HG02943 (cell line): ENCODE data around the gene PAGE5.

Experiments
- ATAC-seq: cut with Tn5 transposase; IDR thresholded peaks from one replicate; pipeline ENCODE4 v1.9.1; 2021; ENCODE audit warnings: mild to moderate bottlenecking, low read depth, moderate library complexity; ENCODE audit not compliant: unreplicated experiment

The PAGE5 gene, protein sequence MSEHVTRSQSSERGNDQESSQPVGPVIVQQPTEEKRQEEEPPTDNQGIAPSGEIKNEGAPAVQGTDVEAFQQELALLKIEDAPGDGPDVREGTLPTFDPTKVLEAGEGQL

GRCh38 chrX:55220119-55220794 lies at the start of gene PAGE5:
Gene PAGE5 (plus strand): TSS chrX:55220346. CDS start chrX:55221383, 1,037 bp downstream.
- ATAC-seq = no peak

DNA sequence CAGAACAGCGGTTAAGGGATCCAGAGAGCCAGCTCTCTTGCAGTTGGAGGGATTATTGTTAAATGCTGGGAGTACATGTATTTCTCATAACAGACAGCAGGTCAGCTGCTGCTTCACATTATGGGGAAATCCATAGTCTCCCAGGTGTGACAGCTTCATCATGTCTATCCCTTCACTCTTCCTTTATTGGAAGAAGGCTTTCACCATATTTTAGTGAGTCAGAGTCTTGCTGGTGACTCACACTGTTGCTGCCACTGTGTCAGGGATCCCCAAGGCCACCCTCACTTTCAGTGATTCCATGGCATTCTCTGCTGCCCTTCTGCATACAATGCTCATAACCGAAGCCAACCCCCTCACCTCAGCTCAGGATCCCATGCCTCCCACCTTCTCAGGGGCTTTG lies 32.9 kb upstream of the PAGE5 start:
- ATAC-seq = no peak

DNA sequence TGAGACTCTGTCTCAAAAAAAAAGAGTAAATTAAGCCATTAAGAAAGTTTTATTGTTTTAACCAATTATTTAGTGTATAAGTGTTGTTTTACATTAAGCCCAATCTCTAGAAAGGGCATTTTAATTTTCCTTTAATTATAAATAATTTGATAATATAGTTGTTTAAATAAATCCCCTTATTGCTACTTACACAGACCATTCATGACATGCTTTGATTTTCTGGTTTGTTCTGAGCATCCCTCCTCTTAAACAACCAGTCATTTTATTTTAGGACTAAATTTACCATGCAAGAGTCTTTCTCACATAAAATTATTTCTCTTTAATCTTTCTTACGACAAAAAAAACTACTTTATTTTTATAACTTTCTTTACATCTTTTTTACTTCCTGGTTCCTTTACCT lies 23.5 kb upstream of the PAGE5 start:
- ATAC-seq = no peak

DNA sequence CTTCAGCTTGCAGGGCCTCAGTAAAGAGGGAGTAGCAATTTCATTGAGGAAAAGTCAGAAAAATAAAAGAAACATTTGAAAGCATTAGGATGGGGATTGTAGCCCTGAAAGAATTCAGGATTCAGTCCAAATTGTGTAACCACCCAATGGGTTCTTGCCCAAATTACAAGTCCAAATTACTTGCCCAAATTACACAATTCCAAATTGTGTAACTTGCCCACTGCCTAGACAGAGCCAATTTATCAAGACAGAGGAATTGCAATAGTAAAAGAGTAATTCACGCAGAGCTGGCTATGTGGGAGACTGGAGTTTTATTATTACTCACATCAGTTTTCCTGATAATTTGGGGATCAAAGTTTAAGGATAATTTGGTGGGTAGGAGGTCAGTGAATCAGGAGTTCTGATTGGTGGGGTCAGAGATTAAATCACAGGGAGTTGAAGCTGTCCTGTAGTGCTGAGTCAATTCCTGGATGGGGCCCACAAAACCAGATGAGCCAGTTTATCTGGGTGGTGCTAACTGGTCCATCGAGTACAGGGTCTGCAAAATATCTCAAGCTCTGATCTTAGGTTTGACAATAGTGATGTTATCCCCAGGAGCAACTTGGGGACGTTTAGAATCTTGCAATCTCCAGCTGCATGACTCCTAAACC lies 18.1 kb upstream of the PAGE5 start:
- ATAC-seq = no peak

DNA sequence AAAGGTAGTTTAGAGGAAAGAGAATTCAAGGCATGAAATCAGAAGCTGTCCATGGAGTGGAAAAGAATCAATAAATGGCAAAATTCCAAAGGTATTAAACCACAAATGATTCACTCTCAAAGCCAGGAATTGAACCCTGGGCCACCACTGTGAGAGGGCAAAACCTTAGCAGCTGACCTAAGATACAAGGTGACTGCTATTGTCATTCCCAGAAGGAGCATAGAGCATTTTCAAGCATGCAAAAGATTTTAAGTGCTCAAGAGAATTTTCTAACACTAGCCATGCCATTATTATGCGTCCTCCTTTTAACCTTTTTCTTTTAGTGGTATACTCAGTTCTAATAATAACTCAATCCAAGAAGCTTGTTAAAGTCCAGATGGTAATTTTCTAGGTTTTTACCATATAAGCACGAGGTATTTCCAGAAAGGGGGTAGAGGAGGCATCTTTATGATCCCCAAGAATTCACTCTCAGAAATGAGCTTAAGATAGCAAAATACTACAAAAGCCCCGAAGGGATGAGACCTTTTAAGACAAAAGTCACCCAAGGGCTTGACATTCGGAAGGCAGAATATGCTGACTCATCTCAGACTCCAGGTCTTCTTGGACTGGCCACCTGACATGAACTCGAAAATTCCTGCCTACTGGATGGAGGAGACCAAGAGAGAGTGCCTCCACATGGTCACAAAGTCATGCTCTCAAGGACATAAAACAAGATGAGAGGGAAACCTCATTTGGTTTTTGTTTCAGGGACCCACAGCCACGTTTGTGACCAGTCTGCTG lies 13.8 kb upstream of the PAGE5 start:
- ATAC-seq = no peak

DNA sequence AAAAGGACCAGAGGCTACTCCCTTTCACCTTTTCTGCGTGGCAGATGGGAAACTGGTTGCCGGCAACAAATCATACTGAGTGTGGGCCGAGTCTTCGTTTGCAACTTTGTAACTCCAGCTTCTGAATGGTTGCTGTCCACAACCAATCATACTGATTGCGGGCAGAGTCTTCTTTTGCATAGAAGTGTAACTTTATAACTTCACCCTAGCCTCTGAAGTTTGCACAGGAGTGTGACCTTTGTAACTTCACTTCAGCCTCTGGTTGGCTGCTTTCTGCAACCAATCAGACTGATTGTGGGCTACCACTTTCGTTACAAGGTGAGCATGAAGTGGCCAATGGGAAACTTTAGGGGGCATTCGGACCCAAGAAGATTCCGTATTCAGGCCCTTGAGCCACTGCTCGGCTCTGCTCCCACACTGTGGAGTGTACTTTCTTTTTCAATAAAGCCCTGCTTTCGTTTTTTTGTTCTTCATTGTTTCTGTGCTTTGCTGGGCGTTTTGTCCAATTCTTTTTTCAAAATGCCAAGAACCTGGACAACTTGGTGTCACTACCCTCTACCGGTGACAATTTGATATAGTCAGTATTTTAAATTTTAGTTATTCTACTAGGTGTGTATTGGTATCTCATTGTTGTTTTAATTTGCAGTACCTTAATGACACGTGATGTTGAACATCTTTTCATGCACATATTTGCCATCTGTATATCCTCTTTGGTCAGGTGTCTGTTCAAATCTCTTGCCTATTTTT lies 9.0 kb upstream of the PAGE5 start:
- ATAC-seq = no peak

GRCh38 chrX:55213381-55213780 lies 6.8 kb upstream of the PAGE5 start:
- ATAC-seq = no peak

DNA sequence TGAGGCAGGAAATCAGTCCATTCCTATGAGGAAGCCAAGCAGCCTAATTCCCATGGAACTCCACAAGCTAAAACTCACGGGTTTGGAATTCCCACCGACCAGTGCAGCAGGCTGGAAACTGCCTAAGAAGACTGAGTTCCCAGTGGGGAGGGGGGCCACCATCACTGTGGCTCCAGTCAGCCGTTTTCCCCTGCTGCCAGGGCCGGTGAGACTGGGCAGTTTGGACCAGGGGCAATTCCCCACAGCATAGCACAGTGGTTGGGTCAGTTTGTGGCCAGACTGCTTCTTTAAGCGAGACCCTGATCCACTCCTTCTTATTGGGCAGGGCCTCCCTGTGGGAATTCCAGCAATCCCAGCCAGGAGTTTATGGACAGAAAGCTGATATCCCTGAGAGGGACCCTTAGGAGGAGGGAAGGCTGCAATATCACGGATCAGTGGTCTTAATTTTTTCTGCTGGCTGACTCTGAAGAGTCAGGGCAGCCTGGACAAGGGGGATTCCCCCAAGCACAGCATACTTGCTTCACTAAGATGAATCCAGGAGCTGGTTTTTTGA lies 20.7 kb downstream of the PAGE5 start:
- ATAC-seq = no peak

GRCh38 chrX:55253528-55253927 lies 33.4 kb downstream of the PAGE5 start:
- ATAC-seq = no peak

DNA sequence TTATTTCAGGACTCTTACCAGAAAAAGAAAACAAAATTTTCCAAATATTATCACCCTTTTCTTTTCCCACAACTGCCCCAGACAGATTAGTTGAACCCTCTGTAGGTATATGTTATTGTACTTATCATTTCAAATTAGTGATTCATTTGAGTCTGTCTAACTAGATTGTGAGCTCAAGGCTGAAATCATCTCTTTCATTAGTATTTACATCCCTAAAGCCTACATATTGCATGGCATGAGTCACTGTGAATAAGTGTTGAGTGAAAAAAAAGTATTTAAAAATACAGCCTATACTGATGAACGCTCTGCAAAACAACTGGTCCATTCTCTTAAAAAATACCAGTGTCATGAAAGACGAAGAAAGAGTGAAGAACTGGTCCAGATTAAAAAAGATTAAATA lies 40.7 kb downstream of the PAGE5 start:
- ATAC-seq = no peak

DNA sequence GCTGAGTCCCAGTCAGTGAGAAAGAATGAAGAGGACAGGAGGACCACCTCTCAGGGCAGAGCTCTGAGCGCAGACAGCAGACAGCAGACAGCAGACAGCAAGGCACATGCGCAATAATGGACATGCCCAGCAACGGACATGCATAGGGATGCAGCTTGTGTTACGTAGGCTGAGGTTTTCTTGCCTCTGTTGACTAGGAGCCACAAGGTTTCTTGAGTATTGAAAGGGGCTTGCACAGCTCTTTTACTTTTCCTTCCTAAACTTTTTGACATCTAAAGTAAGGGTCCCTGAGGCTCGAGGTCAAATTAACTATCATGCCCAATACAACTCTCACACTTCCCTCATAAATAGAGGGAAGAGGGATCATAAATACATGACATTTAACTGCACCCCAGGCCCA lies 44.7 kb downstream of the PAGE5 start, which contains the start of gene PAGE3:
Gene PAGE3 (minus strand): TSS at position 101 of the 400 bp plus-strand sequence. CDS start 1,013 bp downstream, outside the sequence.
- no peak for ATAC-seq
